Subcutaneous abdominal adipose tissue (tissue), 5 donors: ENCODE results near the gene NAV2.

Source experiments
- H3K27ac ChIP-seq: one replicate; pipeline ENCODE4 v1.7.0; 2013; ENCODE audit warnings: low read depth, mild to moderate bottlenecking, inconsistent platforms, low read length, moderate library complexity
- H3K27me3 ChIP-seq, 5 donors: one replicate each; pipeline ENCODE4 v1.7.0; 2013; ENCODE audit warnings: low read length in 5 of 5, inconsistent platforms in 1 of 5; ENCODE audit not compliant: control insufficient read depth in 5 of 5, insufficient read depth in 4 of 5
- H3K36me3 ChIP-seq, 5 donors: one replicate each; pipeline ENCODE4 v1.7.0; 2013; ENCODE audit warnings: low read length in 5 of 5; ENCODE audit not compliant: control insufficient read depth in 5 of 5, insufficient read depth in 5 of 5
- H3K4me1 ChIP-seq, 5 donors: one replicate each; pipeline ENCODE4 v1.7.0; 2013; ENCODE audit warnings: low read length in 5 of 5, mild to moderate bottlenecking in 3 of 5, moderate library complexity in 1 of 5; ENCODE audit not compliant: control insufficient read depth in 5 of 5, insufficient read depth in 5 of 5
- H3K4me3 ChIP-seq, 5 donors: one replicate each; pipeline ENCODE4 v1.7.0; 2013; ENCODE audit warnings: low read length in 5 of 5, low read depth in 1 of 5
- H3K9ac ChIP-seq, 5 donors: one replicate each; pipeline ENCODE4 v1.7.0; 2013; ENCODE audit warnings: low read length in 5 of 5, mild to moderate bottlenecking in 4 of 5, moderate library complexity in 3 of 5
- H3K9me3 ChIP-seq, 5 donors: one replicate each; pipeline ENCODE4 v1.7.0; 2013; ENCODE audit warnings: low read length in 5 of 5; ENCODE audit not compliant: control insufficient read depth in 5 of 5
- donor health status: healthy.
- donor health status: healthy.
- donor health status: healthy.
- donor health status: healthy.
- donor health status: healthy.

NAV2 gene

GRCh38 chr11:20060647-20061205 is 348.1 kb downstream of the NAV2 start:
- Histone ChIP-seq H3K4me3 (no peak overlapping the region), H3K36me3 (peaks cover 0 to 14% (median 4%) of the 10 kb centered on the region in 5 donors), H3K4me1 (peaks cover 0 to 3% (median 0%) of the 10 kb centered on the region in 5 donors), H3K9ac (no peak overlapping the region), H3K9me3 (no peaks in the 10 kb centered on the region), H3K27me3 (no peaks in the 10 kb centered on the region), H3K27ac (no peak overlapping the region)

- Histone ChIP-seq H3K4me1 (peaks cover 0 to 3% (median 0%) of the 10 kb centered on the region in 5 donors), H3K36me3 (peaks cover 0 to 4% (median 0%) of the 10 kb centered on the region in 5 donors), H3K9ac (no peak overlapping the region), H3K9me3 (no peaks in the 10 kb centered on the region), H3K4me3 (no peak overlapping the region), H3K27ac (no peak overlapping the region), H3K27me3 (no peaks in the 10 kb centered on the region)
These were observed 349.1 kb downstream of the NAV2 start for GRCh38 chr11:20061776-20062175.

GRCh38 chr11:20064961-20065405 is 352.3 kb downstream of the NAV2 start:
- Histone ChIP-seq H3K36me3 (peaks cover 0 to 15% (median 6%) of the 10 kb centered on the region in 5 donors), H3K4me3 (no peak overlapping the region), H3K27me3 (no peaks in the 10 kb centered on the region), H3K9me3 (no peaks in the 10 kb centered on the region), H3K9ac (no peak overlapping the region), H3K27ac (no peak overlapping the region), H3K4me1 (no peaks in the 10 kb centered on the region)

- Histone ChIP-seq H3K9ac (no peak overlapping the region), H3K4me3 (no peak overlapping the region), H3K4me1 (no peaks in the 10 kb centered on the region), H3K27ac (no peak overlapping the region), H3K9me3 (no peaks in the 10 kb centered on the region), H3K27me3 (no peaks in the 10 kb centered on the region), H3K36me3 (peaks cover 0 to 15% (median 6%) of the 10 kb centered on the region in 5 donors)
These were observed 352.8 kb downstream of the NAV2 start for GRCh38 chr11:20065406-20065805.

GRCh38 chr11:20066013-20066782 is 353.6 kb downstream of the NAV2 start:
- Histone ChIP-seq H3K9me3 (no peaks in the 10 kb centered on the region), H3K4me3 (no peak overlapping the region), H3K27me3 (no peaks in the 10 kb centered on the region), H3K36me3 (peaks cover 0 to 13% (median 7%) of the 10 kb centered on the region in 5 donors), H3K27ac (no peak overlapping the region), H3K9ac (no peak overlapping the region), H3K4me1 (no peaks in the 10 kb centered on the region)

GRCh38 chr11:20066783-20067156 is 354.1 kb downstream of the NAV2 start:
- Histone ChIP-seq H3K27me3 (no peaks in the 10 kb centered on the region), H3K9me3 (no peaks in the 10 kb centered on the region), H3K4me1 (no peaks in the 10 kb centered on the region), H3K27ac (no peak overlapping the region), H3K4me3 (no peak overlapping the region), H3K36me3 (peaks cover 0 to 13% (median 7%) of the 10 kb centered on the region in 5 donors), H3K9ac (no peak overlapping the region)

- Histone ChIP-seq H3K4me1 (no peaks in the 10 kb centered on the region), H3K27me3 (no peaks in the 10 kb centered on the region), H3K9ac (no peak overlapping the region), H3K4me3 (no peak overlapping the region), H3K36me3 (peaks cover 0 to 13% (median 7%) of the 10 kb centered on the region in 5 donors), H3K27ac (no peak overlapping the region), H3K9me3 (no peaks in the 10 kb centered on the region)
These were observed 355.0 kb downstream of the NAV2 start for GRCh38 chr11:20067665-20068064.

GRCh38 chr11:20068691-20069090 is 356.1 kb downstream of the NAV2 start:
- Histone ChIP-seq H3K9me3 (no peaks in the 10 kb centered on the region), H3K9ac (no peak overlapping the region), H3K36me3 (peaks cover 0 to 13% (median 7%) of the 10 kb centered on the region in 5 donors), H3K4me1 (no peaks in the 10 kb centered on the region), H3K27ac (no peak overlapping the region), H3K27me3 (no peaks in the 10 kb centered on the region), H3K4me3 (no peak overlapping the region)

- peaks cover 0 to 13% (median 8%) of the 10 kb centered on the region in 5 donors for H3K36me3 ChIP-seq
- no peaks in the 10 kb centered on the region for H3K9me3 ChIP-seq
- no peak overlapping the region for H3K27ac ChIP-seq
- H3K4me3 ChIP-seq, result no peak overlapping the region
- no peaks in the 10 kb centered on the region for H3K4me1 ChIP-seq
- no peak overlapping the region for H3K9ac ChIP-seq
- H3K27me3 ChIP-seq, result no peaks in the 10 kb centered on the region
These were observed 357.8 kb downstream of the NAV2 start for GRCh38 chr11:20070459-20070858.

- H3K36me3 ChIP-seq, result peaks cover 0 to 27% (median 7%) of the 10 kb centered on the region in 5 donors
- no peaks in the 10 kb centered on the region for H3K9me3 ChIP-seq
- no peak overlapping the region for H3K4me3 ChIP-seq
These were observed 363.0 kb downstream of the NAV2 start for GRCh38 chr11:20075627-20076026.

More at GRCh38 chr11:20075627-20076026, 363.0 kb downstream of the NAV2 start:
- H3K9ac ChIP-seq, result no peak overlapping the region
- no peaks in the 10 kb centered on the region for H3K27me3 ChIP-seq
- H3K27ac ChIP-seq, result no peak overlapping the region
- peaks cover 0 to 8% (median 6%) of the 10 kb centered on the region in 5 donors for H3K4me1 ChIP-seq
